Keratinocyte (primary cell): ENCODE measurements around the gene PARN. TPM values are rescaled to one million over a fixed set of nuclear protein-coding genes. Genes with fewer than 3 reads are reported as not detected.

Experiments used
- DNase-seq: peaks from one replicate; pipeline ENCODE4 v3.0.0-alpha.2; 2011; ENCODE audit warnings: low read depth, missing footprints, low spot score
- FAIRE-seq: peaks from 2 replicates; lab custom pipeline; 2011; peaks lifted over from hg19 to GRCh38; lab: Jason Lieb, UNC
- H2AFZ ChIP-seq: 2 replicates; pipeline ENCODE4 v1.6.0; 2012; ENCODE audit warnings: low read length, control low read depth, inconsistent platforms; ENCODE audit not compliant: control insufficient read depth
- H3K27ac ChIP-seq: 2 replicates; pipeline ENCODE4 v1.5.1; 2011; ENCODE audit warnings: low read length; ENCODE audit not compliant: control insufficient read depth, insufficient read depth
- H3K27me3 ChIP-seq: 3 replicates; pipeline ENCODE4 v1.6.0; 2011; ENCODE audit warnings: low read length; ENCODE audit not compliant: control insufficient read depth, insufficient read depth; ENCODE audit errors: extremely low read depth
- H3K36me3 ChIP-seq, 2 experiments: 2 replicates in 1 of 2; 3 replicates in 1 of 2; pipeline ENCODE4 v1.5.1; 2011; ENCODE audit warnings: low read length in 2 of 2, mild to moderate bottlenecking in 1 of 2; ENCODE audit not compliant: control insufficient read depth in 2 of 2, insufficient read depth in 2 of 2; ENCODE audit errors: extremely low read depth in 1 of 2
- H3K4me1 ChIP-seq: 3 replicates; pipeline ENCODE4 v1.5.1; 2011; ENCODE audit warnings: low read length; ENCODE audit not compliant: control insufficient read depth, insufficient read depth; ENCODE audit errors: extremely low read depth
- H3K4me2 ChIP-seq: 3 replicates; pipeline ENCODE4 v1.6.0; 2011; ENCODE audit warnings: low read depth, low read length; ENCODE audit not compliant: control insufficient read depth, insufficient read depth; ENCODE audit errors: extremely low read depth
- H3K4me3 ChIP-seq, 3 experiments: fragments of 200-600 bp in 1 of 3; sonication (generic) in 1 of 3; 2 replicates in 2 of 3; 3 replicates in 1 of 3; pipeline ENCODE4 v1.5.1; 2011 to 2016; ENCODE audit warnings: low read length in 3 of 3, mild to moderate bottlenecking in 3 of 3, control low read depth in 2 of 3, inconsistent platforms in 1 of 3, low read depth in 1 of 3, mixed read lengths in 1 of 3, mixed run types in 1 of 3, moderate library complexity in 1 of 3; ENCODE audit not compliant: control insufficient read depth in 2 of 3, insufficient read depth in 2 of 3; ENCODE audit errors: extremely low read depth in 1 of 3
- H3K79me2 ChIP-seq: 2 replicates; pipeline ENCODE4 v1.6.0; 2012; ENCODE audit warnings: low read length; ENCODE audit not compliant: control insufficient read depth, insufficient read depth
- H3K9ac ChIP-seq: 3 replicates; pipeline ENCODE4 v1.6.0; 2011; ENCODE audit warnings: low read length; ENCODE audit not compliant: control insufficient read depth, insufficient read depth; ENCODE audit errors: extremely low read depth
- H3K9me1 ChIP-seq: 3 replicates; pipeline ENCODE4 v1.6.0; 2011; ENCODE audit warnings: low read length; ENCODE audit not compliant: control insufficient read depth, insufficient read depth; ENCODE audit errors: extremely low read depth
- H3K9me3 ChIP-seq: 2 replicates; pipeline ENCODE4 v1.5.1; 2012; ENCODE audit warnings: low read depth, low read length; ENCODE audit not compliant: control insufficient read depth
- H4K20me1 ChIP-seq: 3 replicates; pipeline ENCODE4 v1.6.0; 2011; ENCODE audit warnings: low read length; ENCODE audit not compliant: control insufficient read depth, insufficient read depth; ENCODE audit errors: extremely low read depth
- EZH2 ChIP-seq: IDR thresholded peaks from one replicate; pipeline ENCODE4 v1.6.1; 2012; ENCODE audit warnings: inconsistent platforms, mild to moderate bottlenecking, low read length, moderate library complexity
- dilution Hi-C: fragments of 300-500 bp; cut with MboI; formaldehyde crosslinking; loops from one replicate; pipeline ENCODE4 v1.7.0; 2020; ENCODE audit warnings: low sequenced_read_pairs; ENCODE audit not compliant: extremely low pct_ligation_motif_present
- polyA plus RNA-seq, 5 experiments: library from polyadenylated mRNA; depleted of rRNA in 3 of 5; stranded (reverse) in 3 of 5; stranded (forward) in 1 of 5; unstranded in 1 of 5; fragments of >200 nt; gene quantifications; 1 replicate in 1 of 5; 2 replicates in 3 of 5; 3 replicates in 1 of 5; pipeline versions ENCODE4 v1.2.1 to v1.2.3, GENCODE V29; 2011 to 2012; ENCODE audit warnings: missing spikeins in 2 of 5, low read depth in 1 of 5, low replicate concordance in 1 of 5
- TF ChIP-seq, protein P1 (sequence below), 3 experiments: IDR thresholded peaks in 1 of 3; conservative IDR thresholded peaks in 1 of 3; optimal IDR thresholded peaks in 1 of 3; 2 replicates in 2 of 3; 3 replicates in 1 of 3; pipeline versions ENCODE3 to v1.5.1; 2011; ENCODE audit warnings: low read length in 3 of 3, mild to moderate bottlenecking in 3 of 3, moderate library complexity in 2 of 3, control low read depth in 1 of 3, inconsistent platforms in 1 of 3; ENCODE audit not compliant: insufficient read depth in 2 of 3; ENCODE audit errors: extremely low read depth in 1 of 3

PARN gene
- polyA plus RNA-seq, 1 donor (not counting 4 experiments of a cell fraction or from before 2014, with no cell fraction given) = 40.8 TPM

DNA sequence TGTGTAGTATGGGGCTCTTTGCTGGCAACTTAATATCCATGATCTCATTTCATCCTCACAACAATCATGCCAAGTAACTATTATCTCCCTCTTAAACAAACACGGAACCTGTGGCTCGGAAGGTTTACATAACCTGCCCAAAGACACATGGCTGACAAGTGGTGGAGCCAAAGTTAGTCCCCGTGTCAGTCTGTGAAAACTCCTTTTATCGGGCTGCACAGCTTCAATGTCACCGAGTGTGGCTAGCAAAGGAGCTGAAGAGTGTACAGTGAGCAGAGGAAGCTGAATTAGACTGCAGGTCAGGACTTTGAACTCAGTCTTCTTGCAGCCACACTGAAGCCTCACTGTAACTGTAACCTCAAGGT, 80.3 kb downstream of the PARN start:
- no peaks in the 10 kb centered on the region for H3K4me1 ChIP-seq
- no peaks in the 10 kb centered on the region for H3K9me3 ChIP-seq
- H2AFZ ChIP-seq = no peak overlapping the region
- H3K9ac ChIP-seq = no peak overlapping the region
- no peak overlapping the region for H3K4me2 ChIP-seq
- no peaks in the 10 kb centered on the region for H4K20me1 ChIP-seq
- no peaks in the 10 kb centered on the region for H3K27me3 ChIP-seq
- H3K9me1 ChIP-seq = no peaks in the 10 kb centered on the region
- H3K79me2 ChIP-seq = no peaks in the 10 kb centered on the region
- no peak overlapping the region for H3K27ac ChIP-seq
- dilution Hi-C loops = no loop called here
- TF ChIP-seq, protein P1, sequence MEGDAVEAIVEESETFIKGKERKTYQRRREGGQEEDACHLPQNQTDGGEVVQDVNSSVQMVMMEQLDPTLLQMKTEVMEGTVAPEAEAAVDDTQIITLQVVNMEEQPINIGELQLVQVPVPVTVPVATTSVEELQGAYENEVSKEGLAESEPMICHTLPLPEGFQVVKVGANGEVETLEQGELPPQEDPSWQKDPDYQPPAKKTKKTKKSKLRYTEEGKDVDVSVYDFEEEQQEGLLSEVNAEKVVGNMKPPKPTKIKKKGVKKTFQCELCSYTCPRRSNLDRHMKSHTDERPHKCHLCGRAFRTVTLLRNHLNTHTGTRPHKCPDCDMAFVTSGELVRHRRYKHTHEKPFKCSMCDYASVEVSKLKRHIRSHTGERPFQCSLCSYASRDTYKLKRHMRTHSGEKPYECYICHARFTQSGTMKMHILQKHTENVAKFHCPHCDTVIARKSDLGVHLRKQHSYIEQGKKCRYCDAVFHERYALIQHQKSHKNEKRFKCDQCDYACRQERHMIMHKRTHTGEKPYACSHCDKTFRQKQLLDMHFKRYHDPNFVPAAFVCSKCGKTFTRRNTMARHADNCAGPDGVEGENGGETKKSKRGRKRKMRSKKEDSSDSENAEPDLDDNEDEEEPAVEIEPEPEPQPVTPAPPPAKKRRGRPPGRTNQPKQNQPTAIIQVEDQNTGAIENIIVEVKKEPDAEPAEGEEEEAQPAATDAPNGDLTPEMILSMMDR (optimal IDR thresholded peaks at IDR 0.05 in 1 of 3, IDR thresholded peaks at IDR 0.05 in 1 of 3, conservative IDR thresholded peaks at IDR 0.05 in 1 of 3; ENCODE audit: extremely low read depth in 1 of 3, insufficient read depth in 2 of 3, low read length in 3 of 3) = no peak
- TF ChIP-seq EZH2 = no peak
- peaks cover 0 to 4% of the 10 kb centered on the region in 2 experiments for H3K36me3 ChIP-seq
- FAIRE-seq (no peak), DNase-seq (no peak)
- no peak overlapping the region for H3K4me3 ChIP-seq

DNA sequence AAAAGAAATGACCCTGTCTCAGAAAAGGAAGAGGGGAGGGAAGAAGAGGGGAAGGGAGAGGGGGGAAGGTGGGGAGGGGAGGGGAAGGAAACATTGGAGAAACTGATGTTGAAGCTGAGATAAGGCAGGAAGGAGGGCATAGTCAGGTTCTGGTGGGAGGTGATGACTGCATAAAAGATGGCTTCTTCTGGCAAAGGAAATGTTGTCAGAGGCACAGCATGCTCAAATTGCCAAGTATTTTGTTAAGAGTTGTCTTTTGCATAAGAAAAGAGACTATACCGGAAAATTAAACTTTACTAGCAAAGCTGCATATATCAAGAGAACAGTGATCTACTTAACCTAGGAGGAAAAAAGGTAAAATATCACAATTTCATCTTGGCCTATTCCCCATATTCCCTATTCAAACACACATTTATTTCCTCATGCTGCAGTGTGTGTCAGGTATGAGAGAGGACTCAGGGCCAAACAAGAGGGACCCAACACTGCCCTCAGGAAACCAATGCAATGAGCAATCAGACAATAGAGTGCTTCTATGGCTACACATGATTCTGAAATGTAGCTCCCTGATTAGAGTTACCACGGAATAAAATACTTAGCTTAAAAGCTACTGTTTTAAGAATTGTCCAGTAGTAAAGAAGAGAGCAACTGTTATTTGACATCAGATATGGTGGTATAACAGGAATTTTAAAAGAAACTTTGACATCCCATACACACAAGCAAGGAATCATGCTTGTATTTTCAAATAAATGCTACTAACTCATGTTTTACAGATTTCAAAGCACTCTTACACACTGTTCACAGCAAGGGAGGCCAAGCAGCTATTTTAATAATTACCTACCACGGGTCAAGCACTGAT, 80.9 kb downstream of the PARN start:
- H3K9me1 ChIP-seq = no peaks in the 10 kb centered on the region
- H3K27ac ChIP-seq = no peak overlapping the region
- H3K79me2 ChIP-seq = no peaks in the 10 kb centered on the region
- H3K4me1 ChIP-seq = no peaks in the 10 kb centered on the region
- dilution Hi-C loops = no loop called here
- no peaks in the 10 kb centered on the region for H3K27me3 ChIP-seq
- no peak overlapping the region for H3K4me3 ChIP-seq
- no peak overlapping the region for H3K4me2 ChIP-seq
- H4K20me1 ChIP-seq = no peaks in the 10 kb centered on the region
- no peak overlapping the region for H2AFZ ChIP-seq
- H3K9me3 ChIP-seq = no peaks in the 10 kb centered on the region
- TF ChIP-seq EZH2 = no peak
- TF ChIP-seq, protein P1 (optimal IDR thresholded peaks at IDR 0.05 in 1 of 3, IDR thresholded peaks at IDR 0.05 in 1 of 3, conservative IDR thresholded peaks at IDR 0.05 in 1 of 3; ENCODE audit: extremely low read depth in 1 of 3, insufficient read depth in 2 of 3, low read length in 3 of 3) = no peak
- FAIRE-seq (no peak), DNase-seq (no peak)
- peaks cover 0 to 4% of the 10 kb centered on the region in 2 experiments for H3K36me3 ChIP-seq
- no peak overlapping the region for H3K9ac ChIP-seq
